Stimulated activated CD8-positive, alpha-beta memory T cell treated with anti-CD3 and anti-CD28 coated beads, Interleukin-4, amount 100 ng/mL, for 24 hours (primary cell): Measurements from ENCODE around the gene CDT1.

Experiments used
- DNase-seq: peaks from one replicate; pipeline ENCODE4 v3.0.0-alpha.2; 2020; ENCODE audit warnings: low read depth

The CDT1 gene

GRCh38 chr16:88805340-88805715, 1.7 kb downstream of the CDT1 start:
- DNase-seq = no peak

- no peak for DNase-seq
Observed at GRCh38 chr16:88805887-88806393, 2.4 kb downstream of the CDT1 start.

GRCh38 chr16:88806491-88807111, 3.0 kb downstream of the CDT1 start:
- no peak for DNase-seq

GRCh38 chr16:88807142-88807625, 3.6 kb downstream of the CDT1 start:
- no peak for DNase-seq

- no peak for DNase-seq
Observed at GRCh38 chr16:88807626-88808453, 4.3 kb downstream of the CDT1 start.

GRCh38 chr16:88809068-88809675, 5.6 kb downstream of the CDT1 start:
- DNase-seq = no peak

- DNase-seq = no peak
Observed at GRCh38 chr16:88809676-88810165, 6.1 kb downstream of the CDT1 start.

GRCh38 chr16:88810166-88810911, 6.8 kb downstream of the CDT1 start:
- DNase-seq = no peak

- peak; percentile 60 for DNase-seq
Observed at GRCh38 chr16:88810912-88811768, 7.6 kb downstream of the CDT1 start.

- DNase-seq = peak; percentile 94
Observed at GRCh38 chr16:88811769-88812512, 8.4 kb downstream of the CDT1 start, which contains the start of gene APRT. Gene APRT, minus strand, starts transcription at chr16:88811928. Its CDS starts 29 bp downstream, at chr16:88811899.

- no peak for DNase-seq
Observed at GRCh38 chr16:88812513-88813268, 9.1 kb downstream of the CDT1 start.

GRCh38 chr16:88813269-88814143, 9.9 kb downstream of the CDT1 start:
- DNase-seq = no peak

- DNase-seq = no peak
Observed at GRCh38 chr16:88814144-88814502, 10.5 kb downstream of the CDT1 start.

GRCh38 chr16:88815227-88815626, 11.6 kb downstream of the CDT1 start:
- DNase-seq = no peak

GRCh38 chr16:88815901-88816589, 12.5 kb downstream of the CDT1 start:
- peak; percentile 58 for DNase-seq

GRCh38 chr16:88816736-88817535, 13.3 kb downstream of the CDT1 start:
- no peak for DNase-seq
